Adrenal gland (tissue), 12 donors: ENCODE data around the gene RGS6. TPM values are rescaled to one million over a fixed set of nuclear protein-coding genes. Genes with fewer than 3 reads are reported as not detected.

Experiments
- DNase-seq, 7 donors: peaks; one replicate each; pipeline ENCODE4 v3.0.0-alpha.2; 2019 to 2020
- H3K27ac ChIP-seq, 5 donors: fragments of 200-600 bp; sonication (generic) in 4 of 5; 1 replicate in 3 of 5; 2 replicates in 2 of 5; pipeline versions ENCODE4 v1.5.1 to v1.8.0; 2016 to 2020; ENCODE audit warnings: mild to moderate bottlenecking in 1 of 5
- H3K27me3 ChIP-seq: fragments of 200-600 bp; 2 replicates; pipeline ENCODE4 v1.8.0; 2021
- H3K36me3 ChIP-seq, 2 donors: fragments of 200-600 bp; replicated peaks in 1 of 2; 1 replicate in 1 of 2; 2 replicates in 1 of 2; pipeline versions ENCODE4 v1.5.1 to v1.8.0; 2018 to 2022
- H3K4me1 ChIP-seq, 2 donors: fragments of 200-600 bp; replicated peaks in 1 of 2; 1 replicate in 1 of 2; 2 replicates in 1 of 2; pipeline versions ENCODE4 v1.5.1 to v1.8.0; 2018 to 2021
- H3K4me3 ChIP-seq, 4 donors: fragments of 200-600 bp; sonication (generic) in 3 of 4; one replicate each; pipeline ENCODE4 v1.5.1; 2016 to 2018
- H3K9me3 ChIP-seq, 3 donors: fragments of 200-600 bp; sonication (generic) in 1 of 3; replicated peaks in 1 of 3; 1 replicate in 2 of 3; 2 replicates in 1 of 3; pipeline versions ENCODE4 v1.5.1 to v1.8.0; 2016 to 2021
- POLR2A ChIP-seq, 2 donors: fragments of 450-650 bp; IDR thresholded peaks; one replicate each; pipeline ENCODE4 v1.6.1; 2017; ENCODE audit warnings: antibody characterized with exemption in 2 of 2, mild to moderate bottlenecking in 2 of 2, moderate library complexity in 1 of 2
- WGBS, 4 donors: extraction: QIAGEN DNeasy Blood & Tissue Kit in 2 of 4; methylation state at CpG; one replicate each; pipeline versions ENCODE4 v1.1.5 to v1.1.7; 2013 to 2017; 5-methylcytosine and 5-hydroxymethylcytosine counted together
- intact Hi-C, 2 donors: fragments of 100-400 bp; cut with DNase I; formaldehyde crosslinking; loops; one replicate each; pipeline versions ENCODE4 v1.14.1 to v1.15.0; 2022 to 2023
- polyA plus RNA-seq, 3 donors: library from polyadenylated mRNA; stranded (reverse); fragments of 200-250 nt in 2 of 3; fragments of 350-450 nt in 1 of 3; fragmentation: Illumina TruSeq in 1 of 3; extraction: RNeasy Lipid Tissue Mini Kit (QIAGEN cat#74804) in 1 of 3; gene quantifications; one replicate each; pipeline ENCODE4 v1.2.3, GENCODE V29; 2013 to 2014
- total RNA-seq, 9 donors: library from RNA; depleted of rRNA in 4 of 9; stranded (reverse); fragments of >200 nt in 4 of 9; fragments of 120-200 nt in 1 of 9; fragmentation: NEBNext Ultra II Directional in 1 of 9; extraction: Animal tissue kit (Norgen Biotek cat#: 25700) in 1 of 9; gene quantifications; one replicate each; pipeline versions ENCODE4 v1.1.0 to v1.2.4, GENCODE V29; 2013 to 2023
- TF ChIP-seq, protein P1 (sequence below), 6 experiments: fragments of 450-650 bp in 4 of 6; fragments of 200-600 bp in 2 of 6; sonication (generic) in 1 of 6; IDR thresholded peaks; 1 replicate in 5 of 6; 2 replicates in 1 of 6; pipeline versions ENCODE4 v1.5.1 to v1.8.0; 2016 to 2021; ENCODE audit warnings: antibody characterized with exemption in 6 of 6, mild to moderate bottlenecking in 2 of 6, moderate library complexity in 1 of 6
- donor health status: healthy with polysubstance abuse.
- donor health status: Bipolar disorder and iron deficiency.
- donor health status: DM: yes; HTN: yes; CAD: no.
- donor health status: DM: no; HTN: no; CAD: no.
- donor health status: DM: no; HTN: no; CAD: no.
- donor health status: DM: yes; HTN: yes; CAD: no.

RGS6 gene
- total and polyA plus RNA-seq, 12 donors = 0.06 to 4.3 (median 0.41) TPM; not detected in 1

DNA sequence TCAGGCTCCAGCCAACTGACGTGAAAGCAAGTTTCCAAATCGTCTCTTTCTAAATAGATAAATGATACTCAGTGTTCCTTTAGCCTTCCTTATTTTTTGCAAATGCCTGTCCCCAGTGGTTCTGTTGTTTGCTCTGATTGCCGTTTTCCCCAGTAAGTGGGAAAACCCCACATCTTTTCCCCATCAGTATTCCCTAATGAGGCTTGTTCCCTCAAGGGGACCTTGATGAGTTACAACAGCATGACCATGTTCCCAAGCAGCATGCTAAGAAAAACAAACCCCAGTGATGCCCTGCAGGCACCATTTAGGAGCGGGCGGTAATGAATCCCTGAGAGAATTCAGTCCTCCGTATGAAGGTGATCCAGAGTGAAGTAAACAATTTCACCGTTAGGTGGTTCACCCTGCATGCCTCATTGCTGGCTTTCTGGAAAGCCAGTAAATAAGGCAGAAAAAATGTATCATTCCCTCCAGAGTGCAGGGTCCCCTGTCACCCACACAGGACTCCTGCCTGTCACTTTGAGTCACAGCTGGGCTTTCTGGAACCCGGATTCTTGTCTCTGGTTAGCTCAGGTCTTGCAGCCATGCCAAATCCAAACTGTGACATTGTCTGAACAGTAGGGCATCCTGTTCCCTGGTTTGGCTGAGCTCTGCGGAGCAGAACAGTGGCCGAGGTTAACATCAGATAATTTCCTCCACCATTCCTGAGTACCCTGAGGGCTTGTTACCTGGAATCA is 222.6 kb downstream of the RGS6 start:
- Histone ChIP-seq H3K9me3 (no peaks in the 10 kb centered on the region), H3K27ac (no peak overlapping the region), H3K27me3 (no peaks in the 10 kb centered on the region), H3K4me1 (no peaks in the 10 kb centered on the region), H3K4me3 (no peak overlapping the region), H3K36me3 (no peaks in the 10 kb centered on the region)
- intact Hi-C loops = no loop called here
- DNase-seq = no peak
- 79 to 84% (median 82%) methylated on average over 8 to 10 of the region's 10 CpGs for WGBS, 4 donors
- TF ChIP-seq POLR2A (IDR thresholded peaks at IDR 0.05) = no peak
- TF ChIP-seq, protein P1, sequence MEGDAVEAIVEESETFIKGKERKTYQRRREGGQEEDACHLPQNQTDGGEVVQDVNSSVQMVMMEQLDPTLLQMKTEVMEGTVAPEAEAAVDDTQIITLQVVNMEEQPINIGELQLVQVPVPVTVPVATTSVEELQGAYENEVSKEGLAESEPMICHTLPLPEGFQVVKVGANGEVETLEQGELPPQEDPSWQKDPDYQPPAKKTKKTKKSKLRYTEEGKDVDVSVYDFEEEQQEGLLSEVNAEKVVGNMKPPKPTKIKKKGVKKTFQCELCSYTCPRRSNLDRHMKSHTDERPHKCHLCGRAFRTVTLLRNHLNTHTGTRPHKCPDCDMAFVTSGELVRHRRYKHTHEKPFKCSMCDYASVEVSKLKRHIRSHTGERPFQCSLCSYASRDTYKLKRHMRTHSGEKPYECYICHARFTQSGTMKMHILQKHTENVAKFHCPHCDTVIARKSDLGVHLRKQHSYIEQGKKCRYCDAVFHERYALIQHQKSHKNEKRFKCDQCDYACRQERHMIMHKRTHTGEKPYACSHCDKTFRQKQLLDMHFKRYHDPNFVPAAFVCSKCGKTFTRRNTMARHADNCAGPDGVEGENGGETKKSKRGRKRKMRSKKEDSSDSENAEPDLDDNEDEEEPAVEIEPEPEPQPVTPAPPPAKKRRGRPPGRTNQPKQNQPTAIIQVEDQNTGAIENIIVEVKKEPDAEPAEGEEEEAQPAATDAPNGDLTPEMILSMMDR (IDR thresholded peaks at IDR 0.05) = no peak

DNA sequence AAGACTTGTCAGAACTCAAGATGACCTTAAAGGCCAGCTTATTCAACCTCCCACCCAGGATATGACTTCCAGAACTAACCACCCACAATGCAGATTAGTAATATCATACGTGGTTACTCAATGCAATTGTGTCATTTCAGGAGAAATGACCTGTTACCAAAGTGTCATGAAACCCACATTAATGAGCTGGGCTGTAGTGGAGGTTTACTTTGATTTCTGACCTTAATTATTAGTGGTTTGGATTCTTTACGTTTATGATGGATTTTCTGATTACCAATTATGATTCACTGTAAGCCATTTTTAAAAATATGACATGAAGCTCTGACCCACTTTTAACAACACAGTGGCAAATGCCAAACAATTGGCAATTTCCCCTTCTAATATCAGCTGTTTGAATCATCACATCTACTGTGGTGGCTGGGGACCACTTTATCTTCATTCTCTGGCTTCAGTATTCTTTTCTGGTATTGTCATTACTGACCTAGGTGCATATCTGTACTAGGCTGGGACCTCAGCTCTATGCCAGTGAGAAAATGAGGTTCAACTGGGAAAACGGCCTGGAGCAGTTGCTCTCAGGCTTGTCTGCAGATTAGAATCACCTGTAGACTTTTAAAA is 223.3 kb downstream of the RGS6 start:
- H3K4me1 ChIP-seq = no peaks in the 10 kb centered on the region
- H3K27ac ChIP-seq = no peak overlapping the region
- no peaks in the 10 kb centered on the region for H3K27me3 ChIP-seq
- no peaks in the 10 kb centered on the region for H3K36me3 ChIP-seq
- DNase-seq = no peak
- TF ChIP-seq, protein P1 (IDR thresholded peaks at IDR 0.05) = no peak
- TF ChIP-seq POLR2A (IDR thresholded peaks at IDR 0.05) = no peak
- no peak overlapping the region for H3K4me3 ChIP-seq
- no peaks in the 10 kb centered on the region for H3K9me3 ChIP-seq
- WGBS, 4 donors = 55 to 59% (median 58%) methylated on average over 3 of the region's 3 CpGs
- intact Hi-C loops = no loop called here

DNA sequence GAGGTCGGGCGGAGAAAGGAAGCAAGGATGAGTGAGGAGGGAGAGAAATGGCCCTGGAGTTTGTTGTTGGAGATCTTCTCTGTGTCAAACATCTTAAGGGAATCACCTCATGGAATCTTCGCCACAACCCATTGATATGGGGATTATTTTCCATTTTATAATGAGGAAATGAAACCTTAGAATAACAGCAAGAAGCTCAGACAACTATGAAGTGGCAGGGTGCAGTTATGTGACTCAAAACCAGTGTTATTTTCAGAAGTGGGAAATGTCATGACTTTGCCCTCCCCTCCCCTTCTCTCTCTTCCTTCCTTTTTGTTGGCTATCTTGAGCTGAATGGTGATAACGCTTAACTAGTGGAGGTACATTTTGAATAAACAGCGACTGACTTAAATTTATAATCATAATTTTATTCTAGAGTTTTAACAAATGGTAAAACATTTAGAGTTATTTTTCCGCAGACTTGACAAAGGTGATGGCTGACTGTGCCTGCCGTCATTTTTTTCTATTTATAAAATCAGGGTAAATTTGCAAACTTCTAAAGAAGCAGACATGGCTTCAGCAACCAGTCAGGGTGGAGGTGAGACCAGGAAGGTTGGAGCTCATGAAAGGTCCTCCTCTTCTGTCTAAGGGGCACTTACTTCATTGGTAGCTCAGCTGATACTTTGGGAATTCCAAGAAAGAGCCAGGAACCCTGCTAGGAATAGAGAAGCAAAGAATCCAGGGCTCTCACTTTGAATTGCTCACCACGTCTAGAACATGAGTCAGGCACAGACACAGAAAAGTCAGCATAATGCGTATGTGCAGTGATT is 232.4 kb downstream of the RGS6 start:
- Histone ChIP-seq H3K36me3 (no peaks in the 10 kb centered on the region), H3K4me3 (no peak overlapping the region), H3K27me3 (no peaks in the 10 kb centered on the region), H3K4me1 (no peaks in the 10 kb centered on the region), H3K27ac (no peak overlapping the region), H3K9me3 (no peaks in the 10 kb centered on the region)
- DNase-seq = no peak
- 62 to 69% (median 66%) methylated on average over 9 of the region's 9 CpGs for WGBS, 4 donors
- intact Hi-C loops = no loop called here
- TF ChIP-seq POLR2A (IDR thresholded peaks at IDR 0.05) = no peak
- TF ChIP-seq, protein P1 (IDR thresholded peaks at IDR 0.05) = no peak

DNA sequence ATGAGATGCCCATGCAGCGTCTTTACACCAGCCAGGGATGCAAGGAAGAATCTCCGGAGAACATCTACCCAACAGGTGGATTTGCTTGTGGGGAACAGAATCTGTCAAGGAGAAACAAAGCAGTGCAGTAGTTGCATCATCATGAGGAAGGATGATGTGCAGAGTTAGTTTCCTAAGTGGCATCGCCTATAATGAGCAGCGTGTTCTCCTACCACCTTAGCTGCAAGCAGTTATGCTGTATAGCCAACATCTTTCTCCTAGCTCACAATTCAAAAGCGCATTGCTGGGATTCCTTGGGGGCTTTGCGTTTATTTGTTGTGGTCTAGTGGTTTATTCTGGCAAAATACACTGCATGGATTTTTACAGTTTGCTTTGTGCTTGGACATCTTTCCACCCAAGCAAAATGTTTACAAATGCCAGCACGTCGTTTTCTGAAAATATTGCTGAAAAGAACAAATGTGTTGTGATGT is 233.0 kb downstream of the RGS6 start:
- H3K27me3 ChIP-seq = no peaks in the 10 kb centered on the region
- TF ChIP-seq, protein P1 (IDR thresholded peaks at IDR 0.05) = no peak
- TF ChIP-seq POLR2A (IDR thresholded peaks at IDR 0.05) = no peak
- H3K36me3 ChIP-seq = no peaks in the 10 kb centered on the region
- H3K27ac ChIP-seq = no peak overlapping the region
- 61 to 69% (median 65%) methylated on average over 8 of the region's 8 CpGs for WGBS, 4 donors
- no peaks in the 10 kb centered on the region for H3K9me3 ChIP-seq
- no peak overlapping the region for H3K4me3 ChIP-seq
- intact Hi-C loops = no loop called here
- no peak for DNase-seq
- H3K4me1 ChIP-seq = no peaks in the 10 kb centered on the region
